ENCODE measurements around the gene RPS29.
A peak's percentile ranks its signal among the peaks of the same experiment; 100 is the strongest.
"Not testable (repeated sequence)": the region's sequence is repeated elsewhere in the genome, so short reads cannot be mapped to it uniquely, and the experiment has no call there.

Gene RPS29

GRCh38 chr14:49619730-49620129 is 33.5 kb upstream of the RPS29 start:
- peak overlapping the region; percentile 95 for H3K27ac ChIP-seq (ENCODE audit: low read length)
- H3K36me3 ChIP-seq (ENCODE audit: control insufficient read depth in 2 of 2, insufficient read depth in 2 of 2, low read length in 2 of 2): peaks cover 8 to 9% of the 10 kb centered on the region in 2 donors
- H3K9ac ChIP-seq (ENCODE audit: low read length in 2 of 2): peak overlapping the region; percentile 95 to 99
- peak overlapping the region; percentile 88 to 94 for H3K4me3 ChIP-seq (ENCODE audit: low read length in 2 of 2)
- H3K9me3 ChIP-seq (ENCODE audit: control insufficient read depth in 2 of 2, low read length in 2 of 2): no peaks in the 10 kb centered on the region
- H3K4me1 ChIP-seq (ENCODE audit: control insufficient read depth, insufficient read depth, low read length): peaks cover 24% of the 10 kb centered on the region
- H3K27me3 ChIP-seq (ENCODE audit: control insufficient read depth in 1 of 2, insufficient read depth in 2 of 2, low read length in 2 of 2): no peaks in the 10 kb centered on the region

DNA sequence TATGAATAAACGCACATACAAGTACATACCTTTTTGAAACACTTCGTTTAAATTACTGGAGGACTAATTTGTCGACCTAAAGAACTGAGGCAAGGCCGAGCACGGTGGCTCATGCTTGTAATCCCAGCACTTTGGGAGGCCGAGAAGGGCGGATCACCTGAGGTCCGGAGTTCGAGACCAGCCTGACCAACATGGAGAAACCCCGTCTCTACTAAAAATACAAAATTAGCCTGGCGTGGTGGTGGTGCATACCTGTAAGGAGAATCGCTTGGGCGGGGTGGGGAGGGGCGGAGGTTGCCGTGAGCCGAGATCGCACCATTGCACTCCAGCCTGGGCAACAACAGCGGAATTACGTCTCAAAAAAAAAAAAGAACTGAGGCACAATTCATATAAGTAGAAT is 33.1 kb upstream of the RPS29 start:
- Histone ChIP-seq H3K9ac (ENCODE audit: low read length in 2 of 2) (peak overlapping the region in 1 of 2 donors; percentile 95), H3K4me3 (ENCODE audit: low read length in 2 of 2) (peak overlapping the region; percentile 88 to 94), H3K4me1 (ENCODE audit: control insufficient read depth, insufficient read depth, low read length) (peaks cover 24% of the 10 kb centered on the region)
- not testable (repeated sequence) for H3K27ac ChIP-seq (ENCODE audit: low read length); H3K9me3 ChIP-seq (ENCODE audit: control insufficient read depth in 2 of 2, low read length in 2 of 2); H3K27me3 ChIP-seq (ENCODE audit: control insufficient read depth in 1 of 2, insufficient read depth in 2 of 2, low read length in 2 of 2); H3K36me3 ChIP-seq (ENCODE audit: control insufficient read depth in 2 of 2, insufficient read depth in 2 of 2, low read length in 2 of 2)

DNA sequence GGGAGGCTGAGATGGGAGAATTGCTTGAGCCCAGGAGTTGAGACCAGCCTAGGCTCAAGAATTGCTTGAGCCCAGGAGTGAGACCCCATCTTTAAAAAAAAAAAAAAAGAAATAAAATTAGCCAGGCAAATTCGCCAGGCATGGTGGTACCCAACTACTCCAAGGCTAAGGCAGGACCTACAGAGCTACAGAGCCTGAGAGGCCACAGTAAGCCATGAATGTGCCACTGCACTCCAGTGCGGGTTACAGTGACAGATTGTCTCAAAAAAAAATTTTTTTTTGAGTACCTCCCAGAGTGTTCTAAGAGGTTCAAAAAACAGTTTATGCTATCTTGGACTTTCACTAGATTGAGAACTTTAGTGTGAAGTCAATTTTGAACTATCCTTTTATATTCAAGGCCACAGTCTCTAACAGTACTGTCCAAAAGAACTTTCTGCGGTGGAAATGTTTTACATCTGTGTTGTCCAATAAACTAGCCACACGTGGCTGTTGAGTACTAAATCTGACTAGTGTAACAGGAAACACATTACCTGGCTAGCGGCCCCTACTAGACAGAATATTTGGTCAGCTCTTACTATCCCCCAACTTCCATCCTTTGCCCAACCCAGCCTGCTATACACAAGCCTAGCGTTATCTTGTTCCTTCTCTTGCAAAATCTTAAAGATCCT is 31.8 kb upstream of the RPS29 start:
- Histone ChIP-seq H3K4me3 (ENCODE audit: low read length in 2 of 2) (no peak overlapping the region), H3K27ac (ENCODE audit: low read length) (no peak overlapping the region), H3K9me3 (ENCODE audit: control insufficient read depth in 2 of 2, low read length in 2 of 2) (no peaks in the 10 kb centered on the region), H3K4me1 (ENCODE audit: control insufficient read depth, insufficient read depth, low read length) (peaks cover 24% of the 10 kb centered on the region), H3K36me3 (ENCODE audit: control insufficient read depth in 2 of 2, insufficient read depth in 2 of 2, low read length in 2 of 2) (peaks cover 8 to 9% of the 10 kb centered on the region in 2 donors), H3K9ac (ENCODE audit: low read length in 2 of 2) (no peak overlapping the region), H3K27me3 (ENCODE audit: control insufficient read depth in 1 of 2, insufficient read depth in 2 of 2, low read length in 2 of 2) (no peaks in the 10 kb centered on the region)

- Histone ChIP-seq H3K27ac (ENCODE audit: low read length) (no peak overlapping the region), H3K27me3 (ENCODE audit: control insufficient read depth in 1 of 2, insufficient read depth in 2 of 2, low read length in 2 of 2) (no peaks in the 10 kb centered on the region), H3K9ac (ENCODE audit: low read length in 2 of 2) (no peak overlapping the region), H3K4me3 (ENCODE audit: low read length in 2 of 2) (no peak overlapping the region), H3K9me3 (ENCODE audit: control insufficient read depth in 2 of 2, low read length in 2 of 2) (no peaks in the 10 kb centered on the region), H3K4me1 (ENCODE audit: control insufficient read depth, insufficient read depth, low read length) (peaks cover 8% of the 10 kb centered on the region), H3K36me3 (ENCODE audit: control insufficient read depth in 2 of 2, insufficient read depth in 2 of 2, low read length in 2 of 2) (peaks cover 8 to 9% of the 10 kb centered on the region in 2 donors)
Observed at GRCh38 chr14:49615776-49616175, 29.6 kb upstream of the RPS29 start.

GRCh38 chr14:49614196-49614595 is 28.0 kb upstream of the RPS29 start:
- Histone ChIP-seq H3K4me1 (ENCODE audit: control insufficient read depth, insufficient read depth, low read length) (peaks cover under 1% of the 10 kb centered on the region), H3K27ac (ENCODE audit: low read length) (no peak overlapping the region), H3K36me3 (ENCODE audit: control insufficient read depth in 2 of 2, insufficient read depth in 2 of 2, low read length in 2 of 2) (peaks cover 8 to 9% of the 10 kb centered on the region in 2 donors), H3K27me3 (ENCODE audit: control insufficient read depth in 1 of 2, insufficient read depth in 2 of 2, low read length in 2 of 2) (no peaks in the 10 kb centered on the region), H3K4me3 (ENCODE audit: low read length in 2 of 2) (no peak overlapping the region), H3K9ac (ENCODE audit: low read length in 2 of 2) (no peak overlapping the region), H3K9me3 (ENCODE audit: control insufficient read depth in 2 of 2, low read length in 2 of 2) (no peaks in the 10 kb centered on the region)

DNA sequence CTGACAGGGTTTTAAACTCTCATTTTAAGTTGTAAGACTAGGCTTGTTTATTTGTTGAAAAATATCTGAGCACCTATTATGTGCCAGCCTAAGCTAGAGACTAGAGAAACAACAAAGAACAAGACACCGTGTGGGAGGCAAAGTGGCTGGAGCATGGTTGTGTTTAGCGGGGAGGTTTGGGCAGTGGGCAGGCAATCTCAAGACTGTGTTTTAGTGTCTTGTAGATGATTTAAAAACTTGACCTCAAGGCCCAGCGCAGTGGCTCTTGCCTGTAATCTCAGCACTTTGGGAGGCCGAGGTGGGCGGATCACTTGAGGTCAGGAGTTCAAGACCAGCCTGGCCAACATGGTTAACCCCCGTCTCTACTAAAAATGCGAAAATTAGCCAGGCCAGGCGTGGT is 26.5 kb upstream of the RPS29 start:
- Histone ChIP-seq H3K27ac (ENCODE audit: low read length) (no peak overlapping the region), H3K9ac (ENCODE audit: low read length in 2 of 2) (no peak overlapping the region), H3K36me3 (ENCODE audit: control insufficient read depth in 2 of 2, insufficient read depth in 2 of 2, low read length in 2 of 2) (peaks cover 0 to under 1% of the 10 kb centered on the region in 2 donors), H3K4me3 (ENCODE audit: low read length in 2 of 2) (no peak overlapping the region), H3K4me1 (ENCODE audit: control insufficient read depth, insufficient read depth, low read length) (no peaks in the 10 kb centered on the region), H3K27me3 (ENCODE audit: control insufficient read depth in 1 of 2, insufficient read depth in 2 of 2, low read length in 2 of 2) (no peaks in the 10 kb centered on the region), H3K9me3 (ENCODE audit: control insufficient read depth in 2 of 2, low read length in 2 of 2) (no peaks in the 10 kb centered on the region)

- no peaks in the 10 kb centered on the region for H3K27me3 ChIP-seq (ENCODE audit: control insufficient read depth in 1 of 2, insufficient read depth in 2 of 2, low read length in 2 of 2)
- H3K9ac ChIP-seq (ENCODE audit: low read length in 2 of 2): no peak overlapping the region
- no peak overlapping the region for H3K27ac ChIP-seq (ENCODE audit: low read length)
- no peaks in the 10 kb centered on the region for H3K36me3 ChIP-seq (ENCODE audit: control insufficient read depth in 2 of 2, insufficient read depth in 2 of 2, low read length in 2 of 2)
- H3K4me1 ChIP-seq (ENCODE audit: control insufficient read depth, insufficient read depth, low read length): no peaks in the 10 kb centered on the region
- H3K9me3 ChIP-seq (ENCODE audit: control insufficient read depth in 2 of 2, low read length in 2 of 2): no peaks in the 10 kb centered on the region
- no peak overlapping the region for H3K4me3 ChIP-seq (ENCODE audit: low read length in 2 of 2)
Observed at GRCh38 chr14:49612251-49612650, 26.1 kb upstream of the RPS29 start.

DNA sequence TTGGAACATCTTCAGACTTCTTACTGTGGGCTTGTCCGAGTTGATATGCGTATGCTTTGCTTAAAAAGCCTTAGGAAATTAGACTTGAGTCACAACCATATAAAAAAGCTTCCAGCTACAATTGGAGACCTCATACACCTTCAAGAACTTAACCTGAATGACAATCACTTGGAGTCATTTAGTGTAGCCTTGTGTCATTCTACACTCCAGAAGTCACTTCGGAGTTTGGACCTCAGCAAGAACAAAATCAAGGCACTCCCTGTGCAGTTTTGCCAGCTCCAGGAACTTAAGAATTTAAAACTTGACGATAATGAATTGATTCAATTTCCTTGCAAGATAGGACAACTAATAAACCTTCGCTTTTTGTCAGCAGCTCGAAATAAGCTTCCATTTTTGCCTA is 21.4 kb upstream of the RPS29 start:
- no peaks in the 10 kb centered on the region for H3K4me1 ChIP-seq (ENCODE audit: control insufficient read depth, insufficient read depth, low read length)
- H3K9ac ChIP-seq (ENCODE audit: low read length in 2 of 2): no peak overlapping the region
- H3K36me3 ChIP-seq (ENCODE audit: control insufficient read depth in 2 of 2, insufficient read depth in 2 of 2, low read length in 2 of 2): no peaks in the 10 kb centered on the region
- H3K4me3 ChIP-seq (ENCODE audit: low read length in 2 of 2): no peak overlapping the region
- no peaks in the 10 kb centered on the region for H3K27me3 ChIP-seq (ENCODE audit: control insufficient read depth in 1 of 2, insufficient read depth in 2 of 2, low read length in 2 of 2)
- no peaks in the 10 kb centered on the region for H3K9me3 ChIP-seq (ENCODE audit: control insufficient read depth in 2 of 2, low read length in 2 of 2)
- H3K27ac ChIP-seq (ENCODE audit: low read length): no peak overlapping the region

- H3K4me3 ChIP-seq (ENCODE audit: low read length in 2 of 2): peak within 1 kb of the TSS; percentile 87 to 95
- no peaks in the 10 kb centered on the region for H3K27me3 ChIP-seq (ENCODE audit: control insufficient read depth in 1 of 2, insufficient read depth in 2 of 2, low read length in 2 of 2)
- peak within 1 kb of the TSS; percentile 94 for H3K27ac ChIP-seq (ENCODE audit: low read length)
- H3K9ac ChIP-seq (ENCODE audit: low read length in 2 of 2): peak within 1 kb of the TSS; percentile 94 to 97
- no peaks in the 10 kb centered on the region for H3K36me3 ChIP-seq (ENCODE audit: control insufficient read depth in 2 of 2, insufficient read depth in 2 of 2, low read length in 2 of 2)
- peaks cover 6% of the 10 kb centered on the region for H3K4me1 ChIP-seq (ENCODE audit: control insufficient read depth, insufficient read depth, low read length)
- no peaks in the 10 kb centered on the region for H3K9me3 ChIP-seq (ENCODE audit: control insufficient read depth in 2 of 2, low read length in 2 of 2)
Observed at GRCh38 chr14:49598485-49599300, 12.5 kb upstream of the RPS29 start, which contains the start of gene LRR1. LRR1 (plus strand) TSS chr14:49598940; CDS start chr14:49599021, 81 bp downstream.

- peak overlapping the region; percentile 87 to 95 for H3K4me3 ChIP-seq (ENCODE audit: low read length in 2 of 2)
- H3K9me3 ChIP-seq (ENCODE audit: control insufficient read depth in 2 of 2, low read length in 2 of 2): no peaks in the 10 kb centered on the region
- H3K27ac ChIP-seq (ENCODE audit: low read length): peak overlapping the region; percentile 94
- peaks cover 6% of the 10 kb centered on the region for H3K4me1 ChIP-seq (ENCODE audit: control insufficient read depth, insufficient read depth, low read length)
- no peaks in the 10 kb centered on the region for H3K36me3 ChIP-seq (ENCODE audit: control insufficient read depth in 2 of 2, insufficient read depth in 2 of 2, low read length in 2 of 2)
- no peaks in the 10 kb centered on the region for H3K27me3 ChIP-seq (ENCODE audit: control insufficient read depth in 1 of 2, insufficient read depth in 2 of 2, low read length in 2 of 2)
- H3K9ac ChIP-seq (ENCODE audit: low read length in 2 of 2): peak overlapping the region; percentile 94 to 97
Observed at GRCh38 chr14:49598189-49598484, 12.0 kb upstream of the RPS29 start.

Data from stomach smooth muscle (tissue), 2 donors.